ENCODE data around the gene TEDC1.
"Not testable (repeated sequence)": the region's sequence is repeated elsewhere in the genome, so short reads cannot be mapped to it uniquely, and the experiment has no call there.

Gene TEDC1

GRCh38 chr14:105546410-105546809 is 55.4 kb downstream of the TEDC1 start:
- DNase-seq, result not testable (repeated sequence)

GRCh38 chr14:105547072-105547471 is 56.0 kb downstream of the TEDC1 start:
- not testable (repeated sequence) for DNase-seq

DNA sequence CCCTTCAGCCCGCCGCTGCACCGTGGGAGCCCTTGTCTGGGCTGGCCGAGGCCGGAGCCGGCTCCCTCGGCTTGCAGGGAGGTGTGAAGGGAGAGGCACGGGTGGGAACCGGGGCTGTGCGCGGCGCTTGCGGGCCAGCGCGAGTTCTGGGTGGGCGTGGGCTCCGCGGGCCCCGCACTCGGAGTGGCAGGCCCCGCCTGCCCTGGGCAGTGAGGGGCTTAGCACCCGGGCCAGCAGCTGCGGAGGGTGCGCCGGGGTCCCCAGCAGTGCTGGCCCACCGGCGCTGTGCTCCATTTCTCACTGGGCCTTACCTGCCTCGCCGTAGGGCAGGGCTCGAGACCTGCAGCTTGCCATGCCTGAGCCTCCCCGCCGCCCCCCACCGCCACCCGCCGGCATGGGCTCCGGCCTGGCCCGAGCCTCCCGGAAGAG is 56.7 kb downstream of the TEDC1 start:
- DNase-seq, result no peak
